ENCODE results near the gene SPG7. TPM values are rescaled to one million over a fixed set of nuclear protein-coding genes. Genes with fewer than 3 reads are reported as not detected.
"Not testable (repeated sequence)": the region's sequence is repeated elsewhere in the genome, so short reads cannot be mapped to it uniquely, and the experiment has no call there.

The SPG7 gene
- total RNA-seq, 2 experiments from 2014 or later: 71.9 to 79.6 TPM

DNA sequence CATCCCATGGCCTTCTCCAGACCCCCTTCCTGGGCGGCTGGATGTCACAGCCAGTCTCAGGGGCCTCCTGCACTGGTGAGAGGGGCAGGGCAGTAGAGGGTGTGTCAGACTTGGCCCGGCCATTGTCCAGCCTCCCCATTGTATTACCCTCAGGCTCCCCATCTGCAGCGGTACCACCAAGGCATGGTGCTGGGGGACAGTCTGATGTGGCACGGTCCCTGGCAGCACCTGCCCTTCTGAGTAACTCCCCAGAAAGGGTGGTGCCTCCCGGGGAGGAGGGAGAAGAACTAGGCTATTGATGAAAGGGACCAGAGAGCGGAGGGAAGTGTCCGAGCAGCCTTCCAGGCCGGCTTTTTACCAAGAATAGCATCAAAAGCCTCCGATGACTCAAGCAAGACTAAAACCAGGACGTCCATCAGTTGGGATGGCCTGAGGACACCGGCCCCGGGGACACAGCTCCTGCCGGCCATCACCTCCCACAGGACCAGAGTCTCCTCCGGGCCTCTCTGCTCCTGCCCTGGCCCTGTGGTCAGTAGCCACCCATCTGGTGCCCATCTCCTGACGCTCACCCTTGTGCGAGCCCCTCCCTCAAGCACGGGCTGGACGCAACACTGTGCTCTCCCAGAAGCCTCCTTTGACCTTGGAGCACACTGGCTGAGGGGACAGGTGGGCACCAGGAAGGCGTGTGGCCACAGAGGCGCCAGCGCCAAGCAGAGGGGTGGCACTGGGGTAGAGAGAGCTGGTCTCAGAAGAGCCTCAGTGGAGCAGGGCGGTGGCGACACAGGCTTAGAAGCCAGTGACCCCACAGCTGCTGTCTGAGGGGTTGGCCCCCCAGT, 61.5 kb downstream of the SPG7 start:
- CTCF ChIA-PET: no interaction called here
- POLR2A ChIA-PET: interaction anchor here (0.6 kb wide), 1 partner anchor 1000 kb away, joined by 3 read pairs; the partner anchor contains the start of gene ZC3H18

DNA sequence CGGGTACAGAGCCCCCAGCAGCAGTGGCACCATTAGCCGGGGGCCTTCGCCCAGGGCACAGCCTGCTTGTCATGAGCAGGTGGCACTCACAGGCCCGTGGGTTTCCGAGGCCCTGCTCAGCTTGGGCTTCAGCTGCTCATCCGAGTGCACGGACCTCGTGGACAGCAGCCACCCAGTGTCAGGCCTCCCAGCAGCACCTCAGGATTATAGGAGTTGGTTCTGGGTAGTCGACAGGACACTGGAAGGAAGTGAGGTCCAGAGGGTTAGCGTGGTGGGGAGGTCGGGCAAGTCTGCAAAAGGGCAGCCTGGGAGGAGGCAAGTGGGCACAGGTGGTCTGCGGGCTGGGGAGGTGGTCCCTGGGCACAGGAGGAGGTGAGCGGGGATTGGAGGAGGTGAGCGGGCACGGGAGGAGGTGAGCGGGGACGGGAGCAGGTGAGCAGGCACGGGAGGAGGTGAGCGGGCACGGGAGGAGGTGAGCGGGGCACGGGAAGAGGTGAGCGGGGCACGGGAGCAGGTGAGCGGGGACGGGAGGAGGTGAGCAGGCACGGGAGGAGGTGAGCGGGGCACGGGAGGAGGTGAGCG, 62.2 kb downstream of the SPG7 start:
- POLR2A ChIA-PET: interaction anchor here (0.6 kb wide), 1 partner anchor 1000 kb away, joined by 3 read pairs; the partner anchor contains the start of gene ZC3H18
- CTCF ChIA-PET: no interaction called here

DNA sequence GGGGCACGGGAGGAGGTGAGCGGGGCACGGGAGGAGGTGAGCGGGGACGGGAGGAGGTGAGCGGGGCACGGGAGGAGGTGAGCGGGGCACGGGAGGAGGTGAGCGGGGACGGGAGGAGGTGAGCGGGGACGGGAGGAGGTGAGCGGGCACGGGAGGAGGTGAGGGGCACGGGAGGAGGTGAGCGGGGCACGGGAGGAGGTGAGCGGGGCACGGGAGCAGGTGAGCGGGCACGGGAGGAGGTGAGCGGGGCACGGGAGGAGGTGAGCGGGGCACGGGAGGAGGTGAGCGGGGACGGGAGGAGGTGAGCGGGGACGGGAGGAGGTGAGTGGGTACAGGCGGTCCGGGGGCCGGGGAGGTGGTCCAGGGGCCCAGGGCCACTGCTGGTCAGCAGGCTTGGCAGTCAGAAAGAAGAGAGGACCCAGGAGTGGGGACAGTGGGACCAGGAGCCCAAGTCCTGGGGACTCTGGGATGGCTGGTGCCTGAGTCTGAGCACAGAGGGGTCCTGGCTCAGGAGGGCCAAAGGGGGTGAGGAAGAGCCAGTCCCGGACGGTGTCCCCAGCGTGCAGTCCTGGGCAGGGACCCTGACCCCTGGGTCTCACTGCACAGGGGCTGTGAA, 62.9 kb downstream of the SPG7 start:
- CTCF ChIA-PET, POLR2A ChIA-PET: not testable (repeated sequence)

DNA sequence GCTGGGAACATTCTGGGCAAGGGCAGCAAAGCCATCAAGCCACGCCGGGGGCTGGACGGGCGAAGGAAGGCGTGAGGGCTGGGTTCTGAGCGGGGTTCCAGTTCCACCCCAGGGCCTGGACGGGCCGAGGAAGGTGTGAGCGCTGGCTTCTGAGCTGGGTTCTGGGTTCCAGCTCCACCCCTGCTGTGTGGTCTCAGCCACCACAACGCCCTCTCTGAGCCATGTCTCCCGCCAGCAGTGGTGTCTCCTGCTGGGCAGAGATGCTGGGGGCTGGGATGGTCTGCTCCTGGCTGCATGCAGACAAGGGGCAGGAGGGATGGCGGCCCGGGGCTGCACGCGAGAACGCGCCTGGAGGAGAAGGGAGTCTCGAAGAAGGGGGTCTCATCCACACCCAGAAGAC, 63.4 kb downstream of the SPG7 start:
- CTCF ChIA-PET: no interaction called here
- POLR2A ChIA-PET: no interaction called here

DNA sequence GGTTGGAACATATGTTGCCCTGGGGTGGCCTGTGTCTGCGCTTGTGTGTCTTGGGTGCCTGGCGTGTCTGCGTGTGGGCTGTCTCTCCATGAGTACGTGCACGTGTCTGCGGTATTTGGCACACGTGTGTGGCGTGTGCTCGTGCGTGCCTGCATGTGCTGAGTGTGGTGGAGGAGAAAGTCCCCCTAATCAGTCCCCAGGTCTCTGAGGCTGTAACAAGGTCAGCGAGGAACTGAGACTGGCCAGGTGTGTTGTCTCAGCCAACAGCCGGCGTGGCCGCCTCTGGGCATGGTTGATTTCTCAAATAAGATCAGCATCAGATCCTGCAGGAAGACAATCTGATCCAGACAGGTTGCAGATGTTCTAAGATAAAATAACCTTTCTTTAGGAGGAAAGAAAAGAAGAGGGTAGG, 63.9 kb downstream of the SPG7 start:
- ChIA-PET CTCF (no interaction called here), POLR2A (no interaction called here)

DNA sequence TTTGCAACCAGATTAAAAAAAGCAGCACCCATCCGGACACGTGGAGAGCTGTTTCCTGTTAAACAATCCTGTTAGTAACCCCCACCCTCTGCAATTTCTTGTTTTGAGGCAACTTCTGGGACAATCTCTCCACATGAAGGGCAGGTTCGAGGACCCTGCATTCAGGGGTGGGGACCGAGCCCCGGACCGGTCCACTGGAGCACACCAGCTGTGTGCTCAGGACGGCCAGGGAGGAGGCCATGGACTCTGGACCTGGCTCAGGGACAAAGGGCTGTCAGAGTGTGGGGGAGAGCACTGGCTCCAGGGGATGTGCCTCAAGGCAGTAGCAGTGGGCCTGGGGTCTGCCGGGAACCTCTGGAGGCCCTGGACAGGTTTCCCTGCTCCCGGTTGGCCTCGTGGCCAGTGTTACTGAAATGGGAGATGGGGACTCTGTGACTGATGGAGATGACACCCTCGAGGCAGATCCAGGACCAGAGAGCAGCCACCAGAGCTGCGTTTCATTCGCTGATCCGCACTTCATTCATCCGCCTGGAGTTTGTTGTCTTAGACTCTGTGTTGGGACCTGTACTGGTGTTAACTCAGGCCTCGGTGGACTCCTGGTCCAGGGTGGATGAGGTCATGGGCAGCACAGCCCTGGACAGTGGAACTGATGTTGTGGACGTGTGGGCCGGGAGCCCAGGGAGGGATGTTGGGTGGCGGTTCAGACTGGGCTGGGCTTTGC, 64.4 kb downstream of the SPG7 start:
- CTCF ChIA-PET: no interaction called here
- POLR2A ChIA-PET: no interaction called here

- POLR2A ChIA-PET: no interaction called here
- CTCF ChIA-PET: interaction anchor here (0.9 kb wide), 1 partner anchor 24 kb away, joined by 3 read pairs; no protein-coding TSS in a partner anchor
These were observed 65.8 kb downstream of the SPG7 start for GRCh38 chr16:89573826-89574680.

- ChIA-PET CTCF (interaction anchor here (0.6 to 1.8 kb wide), 5 partner anchors 11 to 125 kb away, joined by 3 to 5 read pairs (median 5); no protein-coding TSS in a partner anchor), POLR2A (no interaction called here)
These were observed 66.6 kb downstream of the SPG7 start for GRCh38 chr16:89574681-89575246.

DNA sequence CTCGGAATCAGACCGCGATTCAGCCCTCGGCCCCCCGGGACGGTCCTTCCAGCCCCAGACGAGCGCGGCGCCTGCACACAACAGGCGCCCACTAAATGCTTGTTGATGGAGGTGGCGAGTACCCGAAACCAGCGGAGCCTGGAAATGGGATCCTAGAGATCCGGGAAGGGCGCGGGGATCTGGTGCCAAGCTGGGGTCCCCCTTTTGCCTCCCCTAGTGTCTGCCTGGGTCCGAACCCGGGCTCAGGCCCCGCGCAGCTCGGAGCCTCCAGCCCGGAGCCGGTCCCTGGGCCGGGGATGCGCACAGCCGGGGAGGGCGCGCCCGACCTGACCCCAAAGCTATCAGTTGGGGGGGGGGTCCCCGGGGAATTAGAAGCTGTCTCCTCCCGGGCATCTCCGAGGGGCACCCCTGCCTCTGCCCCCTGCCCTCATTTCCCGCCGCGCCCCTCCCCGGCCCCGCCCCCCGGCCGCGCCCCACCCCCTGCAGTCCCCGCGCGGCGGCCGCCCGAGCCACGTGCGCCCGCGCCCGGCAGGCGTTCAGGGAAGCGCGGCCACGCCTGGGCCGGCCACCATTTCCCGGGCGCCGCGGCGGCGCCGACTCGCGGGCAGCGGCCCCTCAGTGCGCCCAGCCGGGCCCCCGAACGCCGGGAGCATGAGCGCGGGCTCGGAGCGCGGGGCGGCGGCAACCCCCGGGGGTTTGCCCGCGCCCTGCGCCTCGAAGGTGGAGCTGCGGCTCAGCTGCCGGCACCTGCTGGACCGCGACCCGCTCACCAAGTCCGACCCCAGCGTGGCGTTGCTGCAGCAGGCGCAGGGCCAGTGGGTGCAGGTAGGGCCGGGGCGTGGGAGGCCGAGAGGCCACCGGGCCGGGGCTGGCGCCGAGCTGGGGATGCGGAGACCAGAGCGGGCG, 67.3 kb downstream of the SPG7 start, which contains the start of gene CPNE7:
CPNE7 (plus strand) TSS at position 512 of the 906 bp plus-strand sequence; CDS start at position 652, 140 bp downstream.
- ChIA-PET POLR2A (interaction anchor here (0.6 kb wide), 1 partner anchor 96 kb away, joined by 3 read pairs; no protein-coding TSS in a partner anchor), CTCF (interaction anchor here (0.6 to 1.8 kb wide), 8 partner anchors 8 to 207 kb away, joined by 3 to 5 read pairs (median 4); no protein-coding TSS in a partner anchor)

- CTCF ChIA-PET: interaction anchor here (0.8 to 1.8 kb wide), 5 partner anchors 9 to 124 kb away, joined by 3 to 5 read pairs (median 4); no protein-coding TSS in a partner anchor
- POLR2A ChIA-PET: no interaction called here
These were observed 68.2 kb downstream of the SPG7 start for GRCh38 chr16:89576153-89577054.

GRCh38 chr16:89577055-89577759, 69.0 kb downstream of the SPG7 start:
- CTCF ChIA-PET: no interaction called here
- POLR2A ChIA-PET: no interaction called here

DNA sequence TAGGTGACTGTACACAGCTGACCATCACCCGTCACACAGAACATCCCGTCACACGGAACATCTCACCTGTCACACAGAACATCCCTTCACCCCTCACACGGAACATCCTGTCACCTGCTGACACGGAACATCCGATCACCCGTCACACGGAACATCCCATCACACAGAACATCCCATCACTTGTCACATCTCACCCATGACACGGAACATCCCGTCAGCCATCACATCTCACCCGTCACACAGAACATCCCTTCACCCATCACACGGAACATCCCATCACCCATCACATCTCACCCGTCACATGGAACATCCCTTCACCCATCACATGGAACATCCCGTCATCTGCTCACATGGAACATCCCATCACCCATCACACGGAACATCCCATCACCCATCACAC, 71.1 kb downstream of the SPG7 start:
- ChIA-PET CTCF (no interaction called here), POLR2A (no interaction called here)

DNA sequence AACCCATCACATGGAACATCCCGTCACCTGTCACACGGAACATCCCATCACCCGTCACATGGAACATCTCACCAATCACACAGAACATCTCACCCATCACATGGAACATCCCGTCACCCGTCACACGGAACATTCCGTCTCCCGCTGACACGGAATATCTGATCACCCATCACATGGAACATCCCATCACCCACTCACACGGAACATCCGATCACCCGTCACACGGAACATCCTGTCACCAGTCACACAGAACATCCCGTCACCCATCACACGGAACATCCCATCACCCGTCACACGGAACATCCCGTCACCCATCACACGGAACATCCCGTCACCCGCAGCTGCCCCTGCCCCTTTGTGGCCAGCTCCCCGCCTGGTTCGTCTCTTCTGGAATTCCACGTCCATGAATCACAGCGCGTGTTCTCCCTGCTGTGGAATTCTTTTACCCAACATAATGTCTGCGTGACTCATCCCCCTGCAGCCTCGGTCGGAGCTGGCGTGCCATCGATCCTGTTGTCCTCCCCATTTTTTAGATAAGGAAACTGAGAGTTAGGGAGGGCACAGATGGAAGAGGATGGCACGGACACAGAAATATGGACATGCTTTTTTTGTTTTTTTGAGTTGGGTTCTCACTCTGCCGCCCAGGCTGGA, 73.0 kb downstream of the SPG7 start:
- POLR2A ChIA-PET: no interaction called here
- CTCF ChIA-PET: no interaction called here

DNA sequence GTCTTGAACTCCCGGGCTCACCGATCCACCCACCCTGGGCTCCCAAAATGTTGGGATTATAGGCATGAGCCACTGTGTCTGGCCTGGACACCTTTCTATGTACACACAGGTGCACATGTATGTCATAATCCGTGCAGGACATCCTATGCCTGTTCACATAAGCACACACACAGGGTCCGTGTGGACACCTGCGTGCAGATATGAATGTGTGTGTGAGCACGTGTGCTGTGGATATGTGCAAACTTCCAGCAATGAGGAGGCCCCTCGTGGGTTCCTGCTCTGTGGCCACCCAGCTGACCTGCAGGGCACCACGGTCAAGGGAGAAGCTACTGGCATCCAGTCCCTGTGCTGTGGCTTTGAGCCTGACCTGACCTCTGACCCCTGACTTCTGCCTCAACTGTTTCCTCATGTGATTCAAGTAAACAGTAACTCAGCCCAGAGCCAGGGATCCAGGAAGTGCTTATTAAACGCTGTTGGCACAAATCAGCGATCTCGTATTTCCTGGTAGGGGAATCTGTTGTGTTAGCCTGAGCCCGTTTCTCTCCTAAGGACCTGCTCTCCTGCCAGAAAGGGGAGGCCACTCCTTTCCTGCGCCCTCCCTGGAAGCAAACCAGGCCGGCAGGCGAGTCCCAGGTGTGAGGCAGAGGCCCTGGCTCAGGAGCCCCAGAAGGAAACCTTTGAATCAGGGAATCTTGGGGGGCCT, 73.8 kb downstream of the SPG7 start:
- ChIA-PET CTCF (no interaction called here), POLR2A (no interaction called here)

GRCh38 chr16:89582614-89583196, 74.5 kb downstream of the SPG7 start:
- ChIA-PET CTCF (no interaction called here), POLR2A (no interaction called here)

Measured in activated CD8-positive, alpha-beta memory T cell treated with anti-CD3 and anti-CD28 coated beads for 36 hours (primary cell).